A549 (cell line): Measurements from ENCODE around the gene SPP2.
A peak's percentile ranks its signal among the peaks of the same experiment; 100 is the strongest.

Source experiments
- EP300 ChIP-seq, 2 experiments: fragments of >200 bp; sonication (Bioruptor Twin); formaldehyde crosslinking; IDR thresholded peaks; 2 replicates in 1 of 2; 3 replicates in 1 of 2; pipeline ENCODE4 v1.6.1; 2016 to 2017
- POLR2A ChIP-seq: IDR thresholded peaks from 2 replicates; pipeline ENCODE4 v1.6.1; 2012; ENCODE audit warnings: mild to moderate bottlenecking, low read length
- SMC3 ChIP-seq: fragments of >200 bp; sonication (Bioruptor Twin); formaldehyde crosslinking; IDR thresholded peaks from 3 replicates; pipeline ENCODE4 v1.6.1; 2018; ENCODE audit warnings: inconsistent platforms
- TF ChIP-seq, protein P1 (sequence below): fragments of >200 bp; sonication (Bioruptor Twin); formaldehyde crosslinking; IDR thresholded peaks from 3 replicates; pipeline ENCODE4 v1.5.1; 2016

DNA sequence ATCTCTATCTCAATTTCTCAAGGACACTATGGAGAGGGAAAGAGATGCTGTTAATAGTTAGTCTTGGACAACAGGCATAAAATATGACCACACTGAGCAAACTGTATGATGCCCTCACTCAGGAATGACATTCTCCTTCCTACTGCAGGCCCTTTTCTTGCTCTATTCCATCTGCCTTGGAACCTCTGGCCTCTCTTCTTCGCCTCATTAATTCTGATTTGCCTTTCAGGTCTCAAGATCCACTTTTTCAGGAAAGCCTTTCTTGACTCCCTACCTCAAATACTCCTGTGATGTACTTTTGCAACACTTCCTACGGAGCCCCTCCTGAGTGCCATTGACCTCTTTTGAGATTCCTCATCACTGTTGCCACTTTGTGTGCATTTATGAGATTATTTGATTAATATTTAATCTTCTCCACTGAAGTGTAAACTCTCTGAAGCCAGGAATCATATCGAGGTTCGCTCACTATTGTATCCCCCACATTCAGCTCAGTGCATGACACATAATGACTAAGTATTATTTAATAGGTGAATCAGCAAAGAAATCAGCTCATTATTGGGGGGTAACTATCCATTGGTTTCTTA, 21.3 kb upstream of the SPP2 start:
- TF ChIP-seq SMC3: peak; percentile 14; the same call in 1 of the 3 replicates
- TF ChIP-seq, protein P1, sequence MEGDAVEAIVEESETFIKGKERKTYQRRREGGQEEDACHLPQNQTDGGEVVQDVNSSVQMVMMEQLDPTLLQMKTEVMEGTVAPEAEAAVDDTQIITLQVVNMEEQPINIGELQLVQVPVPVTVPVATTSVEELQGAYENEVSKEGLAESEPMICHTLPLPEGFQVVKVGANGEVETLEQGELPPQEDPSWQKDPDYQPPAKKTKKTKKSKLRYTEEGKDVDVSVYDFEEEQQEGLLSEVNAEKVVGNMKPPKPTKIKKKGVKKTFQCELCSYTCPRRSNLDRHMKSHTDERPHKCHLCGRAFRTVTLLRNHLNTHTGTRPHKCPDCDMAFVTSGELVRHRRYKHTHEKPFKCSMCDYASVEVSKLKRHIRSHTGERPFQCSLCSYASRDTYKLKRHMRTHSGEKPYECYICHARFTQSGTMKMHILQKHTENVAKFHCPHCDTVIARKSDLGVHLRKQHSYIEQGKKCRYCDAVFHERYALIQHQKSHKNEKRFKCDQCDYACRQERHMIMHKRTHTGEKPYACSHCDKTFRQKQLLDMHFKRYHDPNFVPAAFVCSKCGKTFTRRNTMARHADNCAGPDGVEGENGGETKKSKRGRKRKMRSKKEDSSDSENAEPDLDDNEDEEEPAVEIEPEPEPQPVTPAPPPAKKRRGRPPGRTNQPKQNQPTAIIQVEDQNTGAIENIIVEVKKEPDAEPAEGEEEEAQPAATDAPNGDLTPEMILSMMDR: no peak
- TF ChIP-seq POLR2A: no peak
- peak; percentile 42 to 62; a peak in 2 of 5 replicates for TF ChIP-seq EP300 (IDR thresholded peaks at IDR 0.05)
